ENCODE results near the gene KRT40.

Gene KRT40

DNA sequence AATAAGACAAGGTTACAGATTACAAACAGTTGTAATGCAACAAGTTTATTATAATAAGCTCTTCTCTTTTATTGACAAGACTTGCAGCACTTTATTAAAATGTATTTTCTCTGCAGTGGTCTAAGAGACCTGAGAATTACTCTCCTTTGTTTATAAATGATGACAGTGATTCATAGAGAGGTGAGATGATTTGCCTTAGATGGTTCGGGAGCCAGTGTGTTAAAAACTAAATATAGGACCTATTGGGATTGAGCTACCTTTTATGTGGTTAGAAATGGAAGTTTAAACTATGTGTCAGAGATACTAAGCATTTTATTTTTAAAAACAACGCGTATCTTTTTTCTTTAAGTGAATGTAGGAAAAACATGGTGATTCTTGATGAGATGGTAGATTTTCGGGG lies 12.7 kb upstream of the KRT40 start:
- DNase-seq (ENCODE audit: low read depth) = no peak

DNA sequence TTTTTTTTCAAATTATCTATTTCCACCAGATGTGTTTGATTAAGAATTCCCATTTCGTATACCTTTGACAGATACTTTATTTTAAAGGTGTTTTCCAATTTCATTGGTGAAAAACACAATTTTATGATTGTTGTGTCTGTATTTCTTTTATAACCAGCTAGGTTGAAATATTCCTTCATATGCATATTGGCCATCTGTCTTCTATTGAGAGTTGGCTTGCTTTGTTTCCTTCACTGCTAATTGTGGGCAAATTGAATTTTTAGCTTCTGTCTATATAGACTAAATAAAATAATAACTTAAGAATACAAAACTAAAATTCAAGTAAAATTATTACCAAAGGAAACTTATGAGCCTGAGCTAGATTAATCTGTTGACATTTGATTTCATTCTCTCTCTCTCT lies 11.0 kb upstream of the KRT40 start:
- DNase-seq (ENCODE audit: low read depth) = no peak

DNA sequence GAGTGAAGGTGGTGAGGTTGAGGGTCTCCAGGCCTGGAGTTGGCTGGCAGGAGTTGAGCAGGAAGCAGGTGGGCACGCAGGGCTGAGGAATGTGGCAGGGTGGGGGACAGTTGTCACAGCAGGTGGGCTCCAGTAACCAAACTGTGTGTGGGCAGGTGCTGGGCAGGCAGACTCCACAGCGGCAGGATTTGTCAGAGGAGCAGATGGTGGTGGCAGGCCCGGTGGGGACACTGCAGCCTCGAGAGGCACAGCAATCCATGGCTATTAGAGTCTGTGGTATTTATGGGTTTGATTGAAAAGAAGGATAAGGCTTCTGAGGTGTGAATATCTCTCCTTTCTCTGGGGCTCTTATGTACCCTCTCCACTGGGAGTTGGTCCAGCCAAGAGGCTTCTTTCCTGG lies 9.7 kb upstream of the KRT40 start, which contains the start of gene KRTAP3-3:
Gene KRTAP3-3 (minus strand): TSS at position 326 of the 400 bp plus-strand sequence. CDS start 67 bp downstream, at position 259.
- DNase-seq (ENCODE audit: low read depth) = no peak

- no peak for DNase-seq (ENCODE audit: low read depth)
Measured at GRCh38 chr17:40993084-40993483, 9.0 kb upstream of the KRT40 start.

DNA sequence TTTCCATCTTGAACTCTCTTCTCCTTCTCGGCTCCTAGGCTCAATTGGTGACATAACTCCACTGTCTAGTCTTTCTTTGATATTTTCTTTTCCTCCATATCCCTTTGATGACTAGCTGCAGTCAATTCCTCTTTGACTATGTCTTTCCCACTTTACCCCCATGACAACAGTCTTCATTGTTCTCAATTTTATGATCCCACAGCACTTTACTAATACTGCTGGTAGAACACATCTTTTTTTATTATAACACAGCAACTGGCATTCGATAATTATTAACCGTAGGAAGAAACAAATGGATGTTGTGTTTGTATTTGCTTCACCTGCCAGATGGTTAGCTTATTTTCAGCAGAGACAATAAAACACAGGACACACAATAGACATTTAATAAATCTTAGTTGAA lies 8.5 kb upstream of the KRT40 start:
- no peak for DNase-seq (ENCODE audit: low read depth)

DNA sequence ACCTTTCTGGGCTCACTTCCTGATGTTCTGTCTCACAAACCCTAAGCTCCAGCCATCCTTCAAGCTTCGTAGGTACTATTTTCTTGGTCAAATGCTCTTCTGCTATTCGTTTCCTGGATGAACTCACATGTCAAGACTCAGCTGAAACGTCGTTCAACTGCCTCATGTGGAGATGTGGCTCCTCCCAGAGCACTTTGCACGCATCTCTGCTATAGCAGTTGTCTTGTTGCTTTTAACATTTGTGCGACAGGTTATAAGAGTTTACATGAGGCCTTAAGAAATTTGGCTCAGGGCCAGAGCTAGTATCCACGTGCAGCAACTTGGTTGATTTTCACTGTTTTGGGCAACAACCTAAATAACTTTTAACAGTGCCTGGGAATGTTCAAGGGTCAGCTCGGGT lies 2.8 kb upstream of the KRT40 start:
- no peak for DNase-seq (ENCODE audit: low read depth)

- DNase-seq (ENCODE audit: low read depth) = no peak
Measured at GRCh38 chr17:40981115-40981514, 3.0 kb downstream of the KRT40 start.

GRCh38 chr17:40980596-40980995 lies 3.5 kb downstream of the KRT40 start:
- no peak for DNase-seq (ENCODE audit: low read depth)

DNA sequence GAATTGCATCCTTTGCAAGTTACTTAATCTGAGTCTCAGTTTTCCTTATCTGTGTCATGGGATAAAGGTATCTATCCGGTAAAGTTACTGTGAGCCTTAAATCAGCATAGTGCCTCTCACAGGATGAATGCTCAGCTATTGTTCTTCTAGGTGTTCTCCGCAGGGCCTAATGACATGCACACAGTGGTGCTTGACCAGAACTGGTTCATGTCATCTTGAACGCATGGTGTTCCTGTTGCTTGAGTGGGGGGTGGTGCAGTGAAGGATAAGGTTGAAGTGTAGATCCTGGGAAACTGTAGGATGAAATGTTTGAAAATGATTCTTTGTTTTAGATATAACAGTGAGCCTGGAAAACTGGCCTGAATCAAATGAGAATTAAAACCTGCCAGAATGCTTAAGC lies 4.0 kb downstream of the KRT40 start:
- DNase-seq (ENCODE audit: low read depth) = no peak

GRCh38 chr17:40978575-40979151 lies 5.5 kb downstream of the KRT40 start:
- DNase-seq (ENCODE audit: low read depth) = no peak

- no peak for DNase-seq (ENCODE audit: low read depth)
Measured at GRCh38 chr17:40975516-40975915, 8.6 kb downstream of the KRT40 start.

DNA sequence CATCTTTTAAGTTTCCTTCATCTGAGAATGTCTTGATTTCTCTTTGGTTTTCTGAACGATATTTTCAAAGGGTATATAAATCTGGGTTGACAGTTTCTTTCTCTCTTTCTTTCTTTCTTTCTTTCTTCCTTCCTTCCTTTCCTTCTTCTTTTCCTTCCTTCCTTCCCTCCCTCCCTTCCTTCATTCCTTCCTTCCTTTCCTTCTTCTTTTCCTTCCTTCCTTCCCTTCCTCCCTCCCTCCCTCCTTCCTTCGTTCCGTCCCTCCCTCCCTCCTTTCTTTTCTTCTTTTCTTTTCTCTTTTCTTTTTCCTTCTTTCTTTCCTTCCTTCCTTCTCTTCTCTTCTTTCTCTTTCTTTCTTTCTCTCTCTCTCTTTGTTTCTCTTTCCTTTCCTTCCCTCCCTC lies 9.8 kb downstream of the KRT40 start:
- no peak for DNase-seq (ENCODE audit: low read depth)

- no peak for DNase-seq (ENCODE audit: low read depth)
Measured at GRCh38 chr17:40967582-40967981, 16.5 kb downstream of the KRT40 start.

DNA sequence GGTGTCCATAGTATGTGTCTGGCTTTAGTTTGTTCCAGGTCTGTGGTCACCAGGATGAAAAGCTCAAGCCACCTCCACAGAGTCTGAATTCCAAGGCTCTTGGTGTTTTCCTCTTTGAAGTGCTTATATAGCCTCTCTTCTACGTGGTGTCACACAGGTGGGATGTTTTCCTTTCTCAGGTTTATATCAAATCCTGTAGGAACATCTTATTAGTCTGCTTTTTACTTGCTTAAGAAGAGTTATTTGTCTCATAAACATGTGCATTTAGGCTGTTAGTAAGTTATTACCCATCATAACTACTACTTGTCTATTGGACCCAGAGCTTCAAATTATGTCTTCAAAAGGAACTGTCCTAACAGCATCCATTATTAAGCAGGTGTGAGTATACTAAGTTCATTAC lies 17.3 kb downstream of the KRT40 start, which contains the start of gene KRT39:
Gene KRT39 (minus strand): TSS at position 101 of the 400 bp plus-strand sequence. CDS start 92 bp downstream, at position 9.
- no peak for DNase-seq (ENCODE audit: low read depth)

DNA sequence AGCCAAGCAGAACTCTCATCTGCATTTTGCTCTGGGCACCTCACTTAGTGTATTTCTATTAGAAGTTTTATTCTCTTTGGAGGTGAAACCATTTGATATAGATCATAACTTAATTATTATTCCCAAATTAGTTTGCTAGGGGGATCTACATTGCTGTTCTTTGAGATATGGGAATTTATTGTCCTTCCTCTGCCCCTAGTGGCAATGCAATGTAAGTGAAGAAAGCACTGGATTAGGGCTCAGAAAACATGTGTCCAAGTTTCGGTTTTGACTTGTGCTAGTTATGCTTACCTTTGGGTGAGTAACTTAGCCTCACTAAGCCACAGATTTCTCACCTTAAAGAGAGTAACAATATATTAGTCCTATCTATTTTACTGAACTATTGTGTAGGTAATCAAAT lies 20.3 kb downstream of the KRT40 start:
- DNase-seq (ENCODE audit: low read depth) = no peak

DNA sequence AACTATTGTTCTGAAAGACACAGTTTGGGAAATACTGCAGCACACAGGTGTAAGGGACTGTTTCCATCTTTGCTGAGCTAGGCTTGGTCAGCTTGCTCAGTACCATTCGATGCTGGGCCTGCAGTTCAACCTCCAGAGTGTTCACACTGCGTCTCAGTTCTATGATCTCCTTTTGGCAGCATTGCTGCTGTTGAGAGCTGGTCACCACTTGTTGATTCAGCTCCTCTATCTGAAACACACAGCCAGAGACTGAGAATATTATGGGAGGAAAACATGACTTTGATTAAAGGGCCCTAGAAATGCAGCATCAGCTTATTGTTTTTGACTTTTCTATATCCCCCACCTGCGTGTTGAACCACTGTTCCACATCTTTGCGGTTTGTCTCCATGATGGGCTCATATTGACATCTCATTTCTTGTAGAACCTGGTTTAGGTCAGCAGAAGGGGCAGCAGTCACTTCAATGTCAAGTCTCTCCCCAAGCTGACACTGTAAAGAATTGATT lies 22.0 kb downstream of the KRT40 start:
- no peak for DNase-seq (ENCODE audit: low read depth)

DNA sequence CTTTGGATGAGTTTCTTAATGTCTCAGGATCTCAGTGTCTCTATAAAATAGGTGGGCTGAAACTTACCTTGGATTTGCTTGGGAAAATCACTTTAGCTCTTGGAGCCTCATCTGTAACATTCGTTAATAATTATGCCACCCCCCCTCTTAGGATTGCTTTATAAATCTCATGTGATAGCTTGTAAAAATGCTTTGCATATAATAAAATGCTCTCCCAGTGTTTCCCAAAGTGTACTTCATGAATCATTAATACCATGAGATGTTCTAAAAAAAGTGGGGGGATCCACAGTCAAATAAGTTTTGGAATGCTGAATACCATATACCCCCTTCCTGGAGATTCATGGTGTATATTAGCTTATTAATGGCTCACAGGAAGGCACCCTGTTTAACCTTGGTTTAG lies 22.5 kb downstream of the KRT40 start:
- no peak for DNase-seq (ENCODE audit: low read depth)

DNA sequence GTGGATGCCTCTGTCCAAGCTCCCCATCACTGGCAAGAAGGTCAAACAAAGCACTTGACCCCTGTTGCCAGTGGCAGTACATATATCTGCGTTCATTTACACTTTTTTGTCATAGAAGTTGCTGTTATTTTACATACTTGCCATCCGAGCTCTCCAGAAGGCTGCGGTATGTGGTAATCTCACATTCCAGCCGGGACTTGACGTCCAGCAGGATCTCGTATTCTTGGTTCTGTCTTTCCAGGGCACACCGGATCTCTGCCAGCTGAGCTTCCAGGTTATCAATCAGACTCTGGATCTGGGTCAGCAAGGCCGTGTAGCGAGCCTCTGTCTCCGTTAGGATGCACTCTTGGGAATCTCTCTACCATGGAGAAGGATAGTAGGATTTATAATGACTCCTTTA lies 24.0 kb downstream of the KRT40 start:
- DNase-seq (ENCODE audit: low read depth) = no peak

GRCh38 chr17:40958086-40958953 lies 25.8 kb downstream of the KRT40 start:
- DNase-seq (ENCODE audit: low read depth) = no peak

GRCh38 chr17:40956401-40957254 lies 27.5 kb downstream of the KRT40 start:
- DNase-seq (ENCODE audit: low read depth) = no peak

- peak; percentile 14 for DNase-seq (ENCODE audit: low read depth)
Measured at GRCh38 chr17:40953881-40954280, 30.2 kb downstream of the KRT40 start.

DNA sequence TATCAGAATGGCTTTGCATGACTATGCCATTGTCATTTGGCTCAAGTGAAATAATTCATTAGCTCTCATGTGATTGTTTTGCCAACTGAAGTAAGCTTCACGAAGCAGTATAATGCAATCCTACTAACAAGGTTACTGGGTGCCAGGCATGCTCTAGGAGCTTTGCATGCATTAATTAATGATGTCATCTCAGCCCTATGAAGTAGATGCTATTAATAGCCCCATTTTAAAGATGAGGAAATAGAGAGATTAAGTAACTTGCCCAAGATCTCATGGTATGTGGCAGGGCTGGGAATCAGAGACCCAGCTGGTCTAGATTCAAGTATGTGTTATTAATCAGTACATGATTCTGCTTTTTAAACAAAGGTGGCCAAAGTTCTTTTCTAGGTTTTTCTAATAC lies 31.5 kb downstream of the KRT40 start:
- DNase-seq (ENCODE audit: low read depth) = no peak
